Measurements from ENCODE around the gene SLC39A1.

DNA sequence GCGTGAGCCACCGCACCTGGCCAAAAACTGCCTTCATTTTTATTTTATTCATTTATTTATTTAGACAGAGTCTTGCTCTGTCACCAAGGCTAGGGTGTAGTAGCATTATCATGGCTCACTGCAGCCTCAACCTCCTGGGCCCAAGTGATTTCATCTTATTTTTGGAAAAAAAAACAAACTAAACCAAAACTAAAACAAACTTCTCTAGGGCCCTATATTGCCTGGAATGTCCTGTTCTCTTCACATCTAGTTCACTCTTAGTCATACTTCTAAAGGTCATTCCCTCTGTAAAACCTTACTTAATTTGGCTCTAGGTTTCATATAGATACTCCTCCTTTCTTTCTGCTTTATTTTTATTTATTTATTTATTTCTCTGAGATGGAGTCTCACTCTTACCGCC lies 42.8 kb upstream of the SLC39A1 start:
- TF ChIP-seq CTCF (IDR thresholded peaks at IDR 0.05 in 4 of 5, conservative IDR thresholded peaks at IDR 0.05 in 1 of 5): no peak
- no peak for TF ChIP-seq POLR2A (IDR thresholded peaks at IDR 0.05)

All from gastrocnemius medialis (tissue), 4 donors.